Vagina (tissue), 2 donors: Measurements from ENCODE around the gene IL17D.

ENCODE experiments used
- POLR2A ChIP-seq, 2 donors: fragments of 450-650 bp; IDR thresholded peaks; one replicate each; pipeline ENCODE4 v1.6.1; 2017; ENCODE audit warnings: antibody characterized with exemption in 2 of 2, mild to moderate bottlenecking in 2 of 2, moderate library complexity in 2 of 2
- POLR2AphosphoS5 ChIP-seq, 2 donors: sonication (generic); formaldehyde crosslinking; IDR thresholded peaks; one replicate each; pipeline ENCODE4 v1.9.0; 2017; ENCODE audit warnings: antibody characterized with exemption in 2 of 2, mild to moderate bottlenecking in 2 of 2, low read depth in 1 of 2; ENCODE audit not compliant: insufficient read depth in 1 of 2
- TF ChIP-seq, protein P1 (sequence below), 3 experiments: fragments of 450-650 bp in 2 of 3; fragments of 200-600 bp in 1 of 3; sonication (generic) in 1 of 3; IDR thresholded peaks; one replicate each; pipeline ENCODE4 v1.5.1; 2017 to 2019; ENCODE audit warnings: antibody characterized with exemption in 3 of 3, mild to moderate bottlenecking in 2 of 3, moderate library complexity in 2 of 3

DNA sequence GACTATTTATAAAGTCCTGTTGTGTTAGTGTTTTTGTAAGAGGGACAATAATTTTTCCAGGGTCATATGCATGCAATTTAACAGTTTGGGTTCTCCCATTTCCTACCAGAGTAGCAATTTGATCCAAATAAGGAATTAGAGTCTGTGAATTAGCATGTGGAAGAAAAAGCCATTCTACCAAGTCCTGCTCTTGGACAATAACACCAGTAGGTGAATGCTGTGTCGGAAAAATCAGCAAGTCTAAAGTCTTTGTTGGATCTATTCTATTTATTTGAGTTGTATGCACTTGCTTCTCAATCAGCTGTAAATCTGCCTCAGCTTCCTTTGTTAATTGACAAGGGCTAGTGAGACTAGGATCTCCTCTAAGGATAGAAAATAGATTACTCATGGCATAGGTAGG, 21.4 kb upstream of the IL17D start:
- TF ChIP-seq, protein P1, sequence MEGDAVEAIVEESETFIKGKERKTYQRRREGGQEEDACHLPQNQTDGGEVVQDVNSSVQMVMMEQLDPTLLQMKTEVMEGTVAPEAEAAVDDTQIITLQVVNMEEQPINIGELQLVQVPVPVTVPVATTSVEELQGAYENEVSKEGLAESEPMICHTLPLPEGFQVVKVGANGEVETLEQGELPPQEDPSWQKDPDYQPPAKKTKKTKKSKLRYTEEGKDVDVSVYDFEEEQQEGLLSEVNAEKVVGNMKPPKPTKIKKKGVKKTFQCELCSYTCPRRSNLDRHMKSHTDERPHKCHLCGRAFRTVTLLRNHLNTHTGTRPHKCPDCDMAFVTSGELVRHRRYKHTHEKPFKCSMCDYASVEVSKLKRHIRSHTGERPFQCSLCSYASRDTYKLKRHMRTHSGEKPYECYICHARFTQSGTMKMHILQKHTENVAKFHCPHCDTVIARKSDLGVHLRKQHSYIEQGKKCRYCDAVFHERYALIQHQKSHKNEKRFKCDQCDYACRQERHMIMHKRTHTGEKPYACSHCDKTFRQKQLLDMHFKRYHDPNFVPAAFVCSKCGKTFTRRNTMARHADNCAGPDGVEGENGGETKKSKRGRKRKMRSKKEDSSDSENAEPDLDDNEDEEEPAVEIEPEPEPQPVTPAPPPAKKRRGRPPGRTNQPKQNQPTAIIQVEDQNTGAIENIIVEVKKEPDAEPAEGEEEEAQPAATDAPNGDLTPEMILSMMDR (IDR thresholded peaks at IDR 0.05) = no peak
- TF ChIP-seq POLR2AphosphoS5 (IDR thresholded peaks at IDR 0.05; ENCODE audit: insufficient read depth in 1 of 2, low read depth in 1 of 2) (no peak), POLR2A (IDR thresholded peaks at IDR 0.05) (no peak)
